SU-DHL-6 (cell line): ENCODE data around the gene RBMS2.

Experiments used
- H2AFZ ChIP-seq: fragments of 200-600 bp; sonication (generic); 2 replicates; pipeline ENCODE4 v1.6.1; 2014; ENCODE audit warnings: low read depth, mild to moderate bottlenecking, moderate library complexity, mixed read lengths, antibody characterized with exemption, low read length; ENCODE audit not compliant: severe bottlenecking
- H3F3A ChIP-seq: fragments of 200-600 bp; shearing (Covaris generic); 2 replicates; pipeline ENCODE4 v1.6.0; 2016; ENCODE audit warnings: antibody characterized with exemption, mild to moderate bottlenecking; ENCODE audit not compliant: insufficient read depth
- H3K27ac ChIP-seq: fragments of 200-600 bp; sonication (generic); 2 replicates; pipeline ENCODE4 v1.5.1; 2016; ENCODE audit warnings: low read depth, mild to moderate bottlenecking, low read length, moderate library complexity, mixed read lengths
- H3K27me3 ChIP-seq: fragments of 200-600 bp; sonication (generic), shearing (Covaris generic); 2 replicates; pipeline ENCODE4 v1.6.0; 2014; ENCODE audit warnings: mild to moderate bottlenecking, low read length
- H3K36me3 ChIP-seq: fragments of 200-600 bp; sonication (generic); 2 replicates; pipeline ENCODE4 v1.6.1; 2014; ENCODE audit warnings: mild to moderate bottlenecking, low read length, mixed read lengths
- H3K4me2 ChIP-seq: fragments of 300-600, 200-600 bp; shearing (Covaris generic), sonication (generic); 2 replicates; pipeline ENCODE4 v1.6.0; 2014; ENCODE audit warnings: low read length, low read depth, mild to moderate bottlenecking; ENCODE audit not compliant: poor library complexity, severe bottlenecking
- H3K4me3 ChIP-seq: fragments of 200-600 bp; sonication (generic); 2 replicates; pipeline ENCODE4 v1.5.1; 2014; ENCODE audit warnings: antibody characterized with exemption, low read length, mild to moderate bottlenecking, mixed read lengths; ENCODE audit not compliant: insufficient read depth, poor library complexity, severe bottlenecking
- H3K79me2 ChIP-seq: fragments of 200-600 bp; sonication (generic); 2 replicates; pipeline ENCODE4 v1.6.1; 2014; ENCODE audit warnings: mild to moderate bottlenecking, low read length, moderate library complexity; ENCODE audit not compliant: insufficient read depth
- H3K9ac ChIP-seq: fragments of 200-600 bp; sonication (generic); 2 replicates; pipeline ENCODE4 v1.7.0; 2014; ENCODE audit warnings: mild to moderate bottlenecking, low read length
- H3K9me2 ChIP-seq: fragments of 200-600 bp; sonication (generic); replicated peaks from 2 replicates; pipeline ENCODE4 v1.6.1; 2014; ENCODE audit warnings: low read length; ENCODE audit not compliant: insufficient read depth
- H3K9me3 ChIP-seq: fragments of 200-600 bp; sonication (generic); 2 replicates; pipeline ENCODE4 v1.6.1; 2014; ENCODE audit warnings: low read length, mixed read lengths; ENCODE audit not compliant: insufficient read depth
- H4K20me1 ChIP-seq: fragments of 200-600 bp; sonication (generic); 2 replicates; pipeline ENCODE4 v1.6.1; 2014; ENCODE audit warnings: low read depth, mild to moderate bottlenecking, antibody characterized with exemption, low read length, moderate library complexity, mixed read lengths
- EZH2phosphoT487 ChIP-seq: fragments of 200-600 bp; sonication (generic), shearing (Covaris generic); conservative IDR thresholded peaks from 2 replicates; pipeline ENCODE4 v1.6.1; 2018; ENCODE audit warnings: mild to moderate bottlenecking, antibody characterized with exemption, low read length, moderate library complexity, mixed read lengths
- TF ChIP-seq, protein P1 (sequence below): fragments of 200-600 bp; sonication (generic); IDR thresholded peaks from one replicate; pipeline ENCODE4 v1.5.1; 2017; ENCODE audit warnings: antibody characterized with exemption, mild to moderate bottlenecking, low read length, moderate library complexity; ENCODE audit not compliant: insufficient read depth, poor library complexity, severe bottlenecking

The RBMS2 gene

DNA sequence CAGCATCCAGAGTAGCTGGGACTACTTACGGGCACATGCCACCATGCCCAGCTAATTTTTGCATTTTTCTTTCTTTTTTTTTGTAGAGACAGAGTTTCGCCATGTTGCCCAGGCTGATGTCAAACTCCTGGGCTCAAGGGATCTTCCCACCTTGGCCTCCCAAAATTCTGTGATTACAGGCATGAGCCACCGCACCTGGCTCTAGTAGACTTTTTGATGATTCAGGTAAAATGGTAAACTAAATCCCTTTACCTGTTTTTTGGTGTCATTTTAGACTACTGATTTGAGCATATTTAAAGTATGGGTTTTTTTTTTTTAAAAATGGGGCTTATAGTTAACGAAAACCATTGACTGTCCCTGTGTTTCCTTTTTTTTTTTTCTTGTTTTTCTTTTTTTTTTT, 20.5 kb downstream of the RBMS2 start:
- no peak for TF ChIP-seq EZH2phosphoT487
- TF ChIP-seq, protein P1, sequence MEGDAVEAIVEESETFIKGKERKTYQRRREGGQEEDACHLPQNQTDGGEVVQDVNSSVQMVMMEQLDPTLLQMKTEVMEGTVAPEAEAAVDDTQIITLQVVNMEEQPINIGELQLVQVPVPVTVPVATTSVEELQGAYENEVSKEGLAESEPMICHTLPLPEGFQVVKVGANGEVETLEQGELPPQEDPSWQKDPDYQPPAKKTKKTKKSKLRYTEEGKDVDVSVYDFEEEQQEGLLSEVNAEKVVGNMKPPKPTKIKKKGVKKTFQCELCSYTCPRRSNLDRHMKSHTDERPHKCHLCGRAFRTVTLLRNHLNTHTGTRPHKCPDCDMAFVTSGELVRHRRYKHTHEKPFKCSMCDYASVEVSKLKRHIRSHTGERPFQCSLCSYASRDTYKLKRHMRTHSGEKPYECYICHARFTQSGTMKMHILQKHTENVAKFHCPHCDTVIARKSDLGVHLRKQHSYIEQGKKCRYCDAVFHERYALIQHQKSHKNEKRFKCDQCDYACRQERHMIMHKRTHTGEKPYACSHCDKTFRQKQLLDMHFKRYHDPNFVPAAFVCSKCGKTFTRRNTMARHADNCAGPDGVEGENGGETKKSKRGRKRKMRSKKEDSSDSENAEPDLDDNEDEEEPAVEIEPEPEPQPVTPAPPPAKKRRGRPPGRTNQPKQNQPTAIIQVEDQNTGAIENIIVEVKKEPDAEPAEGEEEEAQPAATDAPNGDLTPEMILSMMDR: no peak
- Histone ChIP-seq H3K36me3 (no peaks in the 10 kb centered on the region), H3K79me2 (no peaks in the 10 kb centered on the region), H3K9me3 (no peaks in the 10 kb centered on the region), H3F3A (no peaks in the 10 kb centered on the region), H3K9ac (no peak overlapping the region), H4K20me1 (no peaks in the 10 kb centered on the region), H3K4me3 (no peak overlapping the region), H3K27me3 (no peaks in the 10 kb centered on the region), H3K27ac (no peak overlapping the region), H3K9me2 (no peaks in the 10 kb centered on the region), H2AFZ (no peak overlapping the region), H3K4me2 (no peak overlapping the region)

DNA sequence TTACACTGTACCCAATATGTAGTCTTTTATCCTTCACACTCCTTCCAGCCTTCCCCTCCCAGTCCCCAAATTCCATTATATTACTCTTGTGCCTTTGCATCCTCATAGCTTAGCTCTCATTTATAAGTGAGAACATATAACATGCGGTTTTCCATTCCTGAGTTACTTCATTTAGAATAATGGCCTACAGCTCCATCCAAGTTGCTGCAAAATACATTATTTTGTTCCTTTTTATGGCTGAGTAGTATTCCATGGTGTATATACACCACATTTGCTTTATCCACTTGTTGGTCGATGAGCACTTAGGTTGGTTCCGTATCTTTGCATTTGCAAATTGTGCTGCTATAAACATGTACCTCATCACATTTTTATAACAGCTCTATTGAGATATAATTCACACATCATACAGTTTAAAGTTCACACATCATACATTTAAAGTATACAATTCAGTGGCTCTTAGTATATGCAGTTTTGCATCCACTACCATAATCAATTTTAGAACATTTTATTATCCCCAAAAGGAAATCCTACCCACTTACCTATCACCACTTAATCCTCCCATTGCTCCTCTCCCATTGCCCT, 23.5 kb downstream of the RBMS2 start:
- no peak overlapping the region for H3K4me2 ChIP-seq
- no peak overlapping the region for H3K4me3 ChIP-seq
- H3K27me3 ChIP-seq: no peaks in the 10 kb centered on the region
- H3K9me3 ChIP-seq: no peaks in the 10 kb centered on the region
- H3F3A ChIP-seq: no peaks in the 10 kb centered on the region
- no peaks in the 10 kb centered on the region for H3K36me3 ChIP-seq
- H3K9ac ChIP-seq: no peak overlapping the region
- H3K79me2 ChIP-seq: no peaks in the 10 kb centered on the region
- TF ChIP-seq EZH2phosphoT487: no peak
- TF ChIP-seq, protein P1: no peak
- H4K20me1 ChIP-seq: no peaks in the 10 kb centered on the region
- no peak overlapping the region for H2AFZ ChIP-seq
- no peak overlapping the region for H3K27ac ChIP-seq
- no peaks in the 10 kb centered on the region for H3K9me2 ChIP-seq

DNA sequence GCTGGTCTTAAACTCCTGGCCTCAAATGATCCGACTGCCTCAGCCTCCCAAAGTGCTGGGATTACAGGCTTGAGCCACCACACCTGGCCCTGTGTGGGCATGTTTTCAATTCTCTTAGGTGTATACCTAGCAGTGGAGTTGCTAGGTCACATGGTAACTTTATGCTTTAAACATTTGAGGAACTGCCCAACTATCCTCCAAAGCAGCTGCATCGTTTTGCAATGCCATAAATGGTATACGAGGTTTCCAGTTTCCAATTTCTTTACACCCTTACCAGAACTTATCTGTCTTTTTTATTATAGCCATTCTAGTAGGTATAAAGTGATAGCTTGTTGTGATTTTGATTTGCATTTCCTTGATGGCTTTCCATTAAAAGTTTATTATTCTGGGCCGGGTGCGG, 25.1 kb downstream of the RBMS2 start:
- H3K36me3 ChIP-seq: no peaks in the 10 kb centered on the region
- no peaks in the 10 kb centered on the region for H3K27me3 ChIP-seq
- H3K9me3 ChIP-seq: no peaks in the 10 kb centered on the region
- H4K20me1 ChIP-seq: no peaks in the 10 kb centered on the region
- no peak overlapping the region for H3K4me3 ChIP-seq
- no peaks in the 10 kb centered on the region for H3K79me2 ChIP-seq
- no peak overlapping the region for H3K4me2 ChIP-seq
- H3K9ac ChIP-seq: no peak overlapping the region
- no peak overlapping the region for H3K27ac ChIP-seq
- TF ChIP-seq, protein P1: no peak
- no peak for TF ChIP-seq EZH2phosphoT487
- H3F3A ChIP-seq: no peaks in the 10 kb centered on the region
- H3K9me2 ChIP-seq: no peaks in the 10 kb centered on the region
- no peak overlapping the region for H2AFZ ChIP-seq
